HG03432 (cell line): ENCODE measurements around the gene RELT.

Experiments used
- ATAC-seq: cut with Tn5 transposase; IDR thresholded peaks from one replicate; pipeline ENCODE4 v1.9.1; 2021; ENCODE audit warnings: mild to moderate bottlenecking, moderate library complexity; ENCODE audit not compliant: unreplicated experiment

The RELT gene

DNA sequence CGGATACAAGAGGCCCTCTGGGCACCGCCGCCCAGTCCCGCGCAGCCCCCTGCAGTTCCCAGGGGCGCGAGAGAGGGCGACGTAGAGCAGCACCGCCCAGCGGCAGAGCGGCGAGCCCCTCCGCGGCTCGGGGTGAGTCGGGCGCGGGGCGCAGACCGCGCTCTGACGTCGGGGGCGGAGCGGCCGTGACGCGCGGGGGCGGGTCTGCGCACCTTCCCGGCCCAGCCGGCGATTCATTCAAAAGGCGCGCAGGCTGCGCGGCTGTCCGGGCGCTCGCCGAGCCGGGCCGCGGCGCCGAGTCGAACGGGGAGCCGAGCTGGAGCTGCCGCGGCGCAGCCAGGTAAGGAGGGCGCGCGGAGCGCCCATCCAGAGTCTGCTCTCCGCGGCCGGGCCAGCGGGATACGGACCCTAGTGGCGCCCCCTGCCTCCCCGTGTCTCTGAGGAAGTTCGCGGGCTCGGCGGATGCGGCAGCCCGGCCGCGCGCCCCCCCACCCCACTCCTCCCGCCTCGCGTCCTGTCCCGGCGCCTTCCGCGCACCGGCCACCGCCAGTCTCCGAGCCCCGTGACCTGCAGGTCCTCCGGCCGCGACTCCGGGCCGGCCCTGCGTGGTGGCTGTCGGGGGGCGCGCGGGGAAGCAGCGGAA is at the start of gene RELT:
RELT (plus strand) TSS at position 240 of the 643 bp plus-strand sequence. CDS start 12,738 bp downstream, outside the sequence.
- peak; percentile 80 for ATAC-seq

GRCh38 chr11:73326929-73327811 is 49.0 kb upstream of the RELT start:
- ATAC-seq, result no peak

- ATAC-seq, result no peak
These were observed 48.3 kb upstream of the RELT start for GRCh38 chr11:73327812-73328364.

- ATAC-seq, result no peak
These were observed 45.6 kb upstream of the RELT start for GRCh38 chr11:73330569-73331093.

DNA sequence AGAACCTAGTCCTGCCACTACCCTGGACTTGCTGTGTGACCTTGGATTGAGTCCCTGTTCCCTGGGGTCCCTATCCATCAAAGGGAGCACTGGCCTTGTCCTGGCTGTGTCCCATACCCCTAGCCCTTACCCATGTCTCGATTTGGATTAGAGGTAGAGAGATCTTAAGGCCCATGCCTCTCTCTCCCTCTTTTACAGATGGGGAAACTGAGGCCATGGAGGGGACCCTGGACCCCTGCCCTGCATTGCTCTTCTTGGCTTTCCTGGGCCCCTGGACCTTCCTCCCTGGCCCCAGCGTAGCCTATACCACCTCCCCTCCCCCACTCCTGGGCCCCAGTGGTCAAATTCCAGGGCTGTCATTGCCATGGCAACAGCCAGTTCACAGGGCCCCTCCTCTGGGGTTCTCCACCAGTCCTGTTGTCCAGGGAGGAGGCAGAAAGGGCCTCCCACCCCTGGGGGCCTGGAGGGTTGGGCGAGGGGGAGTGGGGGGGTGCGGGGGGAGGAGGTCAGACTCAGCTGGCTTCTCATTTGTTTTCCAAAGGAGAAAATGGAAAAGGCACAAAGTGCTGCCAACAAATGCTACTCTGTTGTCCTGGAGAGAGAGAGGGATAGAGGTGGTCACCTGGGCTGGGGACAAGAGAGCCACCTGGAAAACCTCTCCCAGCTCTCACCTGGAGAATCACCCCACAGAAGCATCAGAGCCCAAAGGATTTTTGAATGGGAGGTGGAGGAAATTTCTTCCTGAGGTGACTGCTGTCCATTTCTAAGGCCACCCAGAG is 44.9 kb upstream of the RELT start:
- no peak for ATAC-seq

DNA sequence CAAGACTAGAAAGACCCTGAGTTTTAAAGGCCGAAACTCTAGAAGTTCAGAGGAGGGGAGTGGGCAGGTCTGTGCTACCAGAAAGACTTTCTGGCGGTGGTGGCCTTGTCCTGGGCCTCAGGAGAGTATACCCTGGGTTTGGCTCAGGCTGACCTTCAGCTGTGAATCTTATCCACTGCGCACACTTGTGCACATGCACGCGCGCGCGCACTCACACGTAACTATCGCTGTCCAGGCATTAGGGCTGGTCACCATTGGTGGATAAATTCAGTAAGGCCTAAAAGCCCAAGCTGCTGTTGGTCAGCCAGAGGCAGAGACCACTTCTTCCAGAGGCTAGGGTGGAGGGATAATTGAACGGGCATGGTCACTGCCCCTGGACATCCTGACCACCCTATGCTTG is 43.0 kb upstream of the RELT start:
- no peak for ATAC-seq

GRCh38 chr11:73333640-73334383 is 42.4 kb upstream of the RELT start:
- no peak for ATAC-seq

GRCh38 chr11:73334384-73335203 is 41.6 kb upstream of the RELT start:
- ATAC-seq, result no peak

GRCh38 chr11:73335204-73335923 is 40.8 kb upstream of the RELT start:
- peak; percentile 53 for ATAC-seq

DNA sequence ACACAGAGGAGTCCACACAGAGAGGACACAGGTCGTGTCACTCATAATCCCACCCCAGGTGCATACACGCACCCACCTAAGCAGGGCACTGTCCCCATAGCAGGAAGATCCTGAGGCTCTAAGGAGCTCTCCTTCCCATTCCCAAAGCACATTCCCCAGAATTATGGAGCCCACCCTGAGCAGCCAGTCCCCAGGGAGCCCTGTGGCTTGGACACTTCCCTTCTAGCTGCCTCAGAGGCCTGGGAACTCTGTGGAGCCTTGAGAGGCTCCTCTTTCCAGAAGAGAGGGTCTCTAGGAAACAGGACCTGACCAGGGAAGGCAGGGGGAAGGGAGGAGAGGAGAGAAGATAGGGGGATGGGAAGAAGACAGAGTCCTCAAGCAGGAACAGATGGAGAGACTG is 38.4 kb upstream of the RELT start:
- no peak for ATAC-seq

GRCh38 chr11:73338279-73338678 is 37.9 kb upstream of the RELT start:
- no peak for ATAC-seq

DNA sequence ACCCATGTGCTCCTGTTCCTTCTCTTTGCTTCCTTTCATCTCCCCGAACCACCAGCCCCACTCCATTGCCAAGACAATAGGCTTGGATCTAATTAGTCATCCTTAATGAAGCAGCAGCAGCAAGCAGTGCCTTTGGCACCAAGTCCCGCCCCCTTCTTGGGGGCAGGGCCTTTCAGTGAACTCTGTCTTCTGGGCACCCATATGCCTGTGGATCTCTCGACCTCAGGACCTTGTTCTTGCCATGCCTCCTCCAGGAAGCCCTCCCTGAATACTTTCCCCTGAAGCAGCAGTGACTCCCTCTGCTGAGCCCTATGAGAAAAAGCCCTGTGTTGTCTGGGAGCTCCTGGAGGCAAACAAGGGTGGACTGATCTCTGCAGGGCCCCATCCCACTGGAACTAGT is 36.0 kb upstream of the RELT start:
- no peak for ATAC-seq

DNA sequence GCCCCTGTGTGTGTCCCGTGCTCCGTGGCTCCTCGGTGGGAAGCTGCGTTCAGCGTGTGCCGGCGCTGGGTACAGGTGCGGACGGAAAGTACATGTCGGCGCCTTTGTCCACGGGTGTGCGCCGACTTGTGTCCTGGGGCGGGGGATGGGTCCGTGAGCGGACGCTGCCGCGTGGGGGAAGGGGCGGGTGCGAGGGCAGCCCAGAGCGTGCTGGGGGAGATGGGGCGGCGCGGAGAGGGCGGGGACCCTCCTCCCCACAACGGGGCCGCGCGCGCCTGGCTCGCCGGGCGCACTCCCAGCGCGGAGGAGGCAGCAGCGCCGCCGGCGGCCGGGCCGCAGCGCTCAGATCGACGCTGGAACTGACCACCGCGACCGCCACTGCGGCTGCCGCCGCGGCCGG is 33.6 kb upstream of the RELT start:
- ATAC-seq, result no peak

GRCh38 chr11:73343076-73343873 is 32.9 kb upstream of the RELT start:
- ATAC-seq, result no peak

- no peak for ATAC-seq
These were observed 32.0 kb upstream of the RELT start for GRCh38 chr11:73344191-73344607.

GRCh38 chr11:73345481-73346160 is 30.6 kb upstream of the RELT start:
- no peak for ATAC-seq

- no peak for ATAC-seq
These were observed 29.8 kb upstream of the RELT start for GRCh38 chr11:73346186-73346935.
